Heart left ventricle (tissue), 16 donors: ENCODE measurements around the gene SZT2. TPM values are rescaled to one million over a fixed set of nuclear protein-coding genes. Genes with fewer than 3 reads are reported as not detected.

Experiments used
- ATAC-seq, 4 donors: fragments of 200-7000 bp; cut with Tn5 transposase; one replicate each; pipeline ENCODE4 v1.9.1; 2020 to 2022; ENCODE audit warnings: moderate library complexity in 4 of 4, mild to moderate bottlenecking in 3 of 4, moderate number of reproducible peaks in 1 of 4
- DNase-seq, 5 donors: peaks; one replicate each; pipeline ENCODE4 v3.0.0-alpha.2; 2020
- H3K27ac ChIP-seq, 12 donors: fragments of 200-600 bp; sonication (generic) in 4 of 12; one replicate each; pipeline versions ENCODE4 v1.5.0 to v1.8.0; 2016 to 2022; ENCODE audit warnings: mild to moderate bottlenecking in 2 of 12
- H3K27me3 ChIP-seq, 9 donors: fragments of 200-600 bp; sonication (generic) in 2 of 9; one replicate each; pipeline versions ENCODE4 v1.5.1 to v1.8.0; 2016 to 2022; ENCODE audit warnings: mild to moderate bottlenecking in 3 of 9
- H3K36me3 ChIP-seq, 9 donors: fragments of 200-600 bp; sonication (generic) in 2 of 9; one replicate each; pipeline versions ENCODE4 v1.5.0 to v1.8.0; 2018 to 2022; ENCODE audit warnings: mild to moderate bottlenecking in 2 of 9
- H3K4me1 ChIP-seq, 12 donors: fragments of 200-600 bp; sonication (generic) in 4 of 12; one replicate each; pipeline versions ENCODE4 v1.5.0 to v1.8.0; 2016 to 2022; ENCODE audit warnings: mild to moderate bottlenecking in 3 of 12
- H3K4me3 ChIP-seq, 12 donors: fragments of 200-600 bp; sonication (generic) in 4 of 12; one replicate each; pipeline versions ENCODE4 v1.5.0 to v1.8.0; 2017 to 2022; ENCODE audit warnings: mild to moderate bottlenecking in 9 of 12, moderate library complexity in 4 of 12
- H3K9me3 ChIP-seq, 12 donors: fragments of 200-600 bp; sonication (generic) in 4 of 12; one replicate each; pipeline versions ENCODE4 v1.5.0 to v1.8.0; 2016 to 2022; ENCODE audit warnings: mild to moderate bottlenecking in 1 of 12
- POLR2A ChIP-seq, 2 donors: fragments of 450-650 bp; IDR thresholded peaks; one replicate each; pipeline ENCODE4 v1.6.1; 2017; ENCODE audit warnings: antibody characterized with exemption in 2 of 2, mild to moderate bottlenecking in 2 of 2, moderate library complexity in 2 of 2
- WGBS, 4 donors: extraction: QIAGEN DNeasy Blood & Tissue Kit in 2 of 4; methylation state at CpG; one replicate each; pipeline versions ENCODE4 v1.1.5 to v1.1.7; 2013 to 2018; 5-methylcytosine and 5-hydroxymethylcytosine counted together
- intact Hi-C, 10 donors: fragments of 100-400 bp; cut with DNase I; formaldehyde crosslinking; loops; one replicate each; pipeline versions ENCODE4 v1.11.1 to v1.14.2; 2022
- polyA plus RNA-seq, 2 donors: library from polyadenylated mRNA; stranded (reverse); fragments of 200-250 nt; gene quantifications; one replicate each; pipeline ENCODE4 v1.2.3, GENCODE V29; 2013
- total RNA-seq, 9 donors: library from RNA; depleted of rRNA in 2 of 9; stranded (reverse); fragments of >200 nt in 2 of 9; fragmentation: NEBNext Ultra II Directional in 3 of 9; extraction: Animal tissue kit (Norgen Biotek cat#: 25700) in 3 of 9; gene quantifications; one replicate each; pipeline versions ENCODE4 v1.1.0 to v1.2.4, GENCODE V29; 2016 to 2023
- TF ChIP-seq, protein P1 (sequence below), 12 donors: fragments of 200-600 bp; sonication (generic) in 4 of 12; IDR thresholded peaks; one replicate each; pipeline versions ENCODE4 v1.5.0 to v1.8.0; 2018 to 2022; ENCODE audit warnings: antibody characterized with exemption in 12 of 12, mild to moderate bottlenecking in 5 of 12
- donor health status: ischemic (EF 13 %, LVEDD 7.1; RV severe dilation, severe dysfunction).
- donor health status: healthy with polysubstance abuse.
- donor health status: DM: no; HTN: yes; CAD: no.
- donor health status: DM: no; HTN: no; CAD: no.
- donor health status: ischemic (EF 25% LVEDD 6.9; RV normal size, moderate dysfunction).
- donor health status: ischemic (EF 25% LVEDD 5.7; RV mildly dilated, moderate dysfunction).
- donor health status: healthy.
- donor health status: DM: yes; HTN: yes; CAD: no.
- donor health status: ischemic (EF 35%, LVEDD 5.7; RV mildly dilated, moderate dysfunction).
- donor health status: nonischemic (EF 11% LVEDD 7.7; RV severe dilation, severe dysfunction).
- donor health status: DM: yes; HTN: yes; CAD: no.
- donor health status: PGD.
- donor health status: ischemic (EF 29% LVEDD 5.4; RV normal size, mild dysfunction).
- donor health status: nonischemic (EF 23%, LVEDD 6.1; RV moderate dilation, normal function).

The SZT2 gene
- total and polyA plus RNA-seq, 11 donors, result 13.1 to 39.7 (median 24.4) TPM

DNA sequence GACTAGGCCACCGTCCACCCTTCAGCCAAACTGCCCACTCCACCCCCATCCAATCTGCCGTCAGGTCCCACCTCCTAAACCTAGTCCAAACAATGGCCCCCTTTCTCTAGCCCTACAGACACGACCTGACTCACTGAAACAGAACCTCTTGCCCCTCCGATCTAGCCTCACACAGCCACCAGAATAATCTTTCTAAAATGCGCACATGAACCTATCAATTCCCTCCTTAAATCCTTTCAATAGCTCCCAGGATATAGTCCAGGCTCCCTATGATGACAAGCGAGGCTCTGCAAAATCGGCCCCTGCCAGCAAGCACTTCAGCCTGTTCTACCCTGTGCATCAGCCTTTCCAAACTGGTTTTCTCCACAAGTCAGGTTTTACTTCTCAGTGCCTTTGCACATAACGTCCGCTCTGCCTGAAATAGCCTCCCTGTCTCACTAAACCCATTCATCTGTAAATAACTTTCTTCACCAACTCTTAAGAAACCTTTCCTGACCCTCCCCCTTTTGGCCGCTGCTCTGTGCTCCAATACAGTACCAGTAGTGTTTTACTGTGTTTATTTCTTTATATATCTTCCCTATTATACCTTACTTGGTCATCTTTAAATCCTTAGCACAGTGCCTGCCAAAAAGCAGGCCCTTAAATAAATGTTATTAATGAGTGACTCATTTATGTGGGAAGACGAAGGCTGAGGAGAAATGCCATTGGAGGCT lies 39.9 kb upstream of the SZT2 start:
- Histone ChIP-seq H3K27ac (peak overlapping the region; percentile 78 to 100 (median 96)), H3K27me3 (no peaks in the 10 kb centered on the region), H3K4me3 (peak overlapping the region; percentile 34 to 90 (median 60)), H3K9me3 (no peaks in the 10 kb centered on the region), H3K4me1 (peaks cover 0 to 46% (median 20%) of the 10 kb centered on the region in 12 donors), H3K36me3 (no peaks in the 10 kb centered on the region)
- ATAC-seq (peak; percentile 41 to 54 (median 47)), DNase-seq (peak in 3 of 5 donors; percentile 27 to 78 (median 61))
- WGBS, 4 donors, result 33 to 43% (median 40%) methylated on average over 11 of the region's 11 CpGs
- TF ChIP-seq, protein P1, sequence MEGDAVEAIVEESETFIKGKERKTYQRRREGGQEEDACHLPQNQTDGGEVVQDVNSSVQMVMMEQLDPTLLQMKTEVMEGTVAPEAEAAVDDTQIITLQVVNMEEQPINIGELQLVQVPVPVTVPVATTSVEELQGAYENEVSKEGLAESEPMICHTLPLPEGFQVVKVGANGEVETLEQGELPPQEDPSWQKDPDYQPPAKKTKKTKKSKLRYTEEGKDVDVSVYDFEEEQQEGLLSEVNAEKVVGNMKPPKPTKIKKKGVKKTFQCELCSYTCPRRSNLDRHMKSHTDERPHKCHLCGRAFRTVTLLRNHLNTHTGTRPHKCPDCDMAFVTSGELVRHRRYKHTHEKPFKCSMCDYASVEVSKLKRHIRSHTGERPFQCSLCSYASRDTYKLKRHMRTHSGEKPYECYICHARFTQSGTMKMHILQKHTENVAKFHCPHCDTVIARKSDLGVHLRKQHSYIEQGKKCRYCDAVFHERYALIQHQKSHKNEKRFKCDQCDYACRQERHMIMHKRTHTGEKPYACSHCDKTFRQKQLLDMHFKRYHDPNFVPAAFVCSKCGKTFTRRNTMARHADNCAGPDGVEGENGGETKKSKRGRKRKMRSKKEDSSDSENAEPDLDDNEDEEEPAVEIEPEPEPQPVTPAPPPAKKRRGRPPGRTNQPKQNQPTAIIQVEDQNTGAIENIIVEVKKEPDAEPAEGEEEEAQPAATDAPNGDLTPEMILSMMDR (IDR thresholded peaks at IDR 0.05), result no peak
- no peak for TF ChIP-seq POLR2A (IDR thresholded peaks at IDR 0.05)
- intact Hi-C loops, result loop anchor here in 2 of 10 donors (1.0 to 5.0 kb wide), 3 partner anchors 9 to 112 kb away; partner anchors contain the start of genes CDC20 (in 1 of the 2) and TIE1 (in 1 of the 2)

DNA sequence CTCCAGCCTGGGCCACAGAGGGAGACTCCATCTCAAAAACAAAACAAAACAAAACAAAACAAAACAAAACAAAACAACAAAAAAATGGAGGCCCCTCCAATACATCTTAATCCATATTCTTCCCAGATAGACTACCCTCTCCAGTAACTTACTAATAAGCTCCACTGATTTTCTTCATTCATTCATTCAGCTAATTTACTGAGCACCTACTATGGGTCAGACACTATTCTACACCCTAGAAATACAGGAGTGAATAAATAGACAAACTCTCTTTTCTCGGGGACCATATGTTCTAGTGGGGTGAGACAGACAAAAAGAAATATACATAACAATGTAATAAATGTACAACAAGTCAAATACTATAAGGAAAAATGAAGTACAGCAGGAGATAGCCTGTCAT lies 38.7 kb upstream of the SZT2 start:
- Histone ChIP-seq H3K4me3 (no peak overlapping the region), H3K36me3 (no peaks in the 10 kb centered on the region), H3K27me3 (no peaks in the 10 kb centered on the region), H3K27ac (peak overlapping the region in 5 of 12 donors; percentile 10 to 98 (median 96)), H3K9me3 (no peaks in the 10 kb centered on the region), H3K4me1 (peaks cover 0 to 36% (median 12%) of the 10 kb centered on the region in 12 donors)
- ATAC-seq (no peak), DNase-seq (no peak)
- intact Hi-C loops, result no loop called here
- 90 to 100% (median 97%) methylated on average over 1 of the region's 1 CpG for WGBS, 4 donors
- TF ChIP-seq, protein P1 (IDR thresholded peaks at IDR 0.05), result no peak
- no peak for TF ChIP-seq POLR2A (IDR thresholded peaks at IDR 0.05)

DNA sequence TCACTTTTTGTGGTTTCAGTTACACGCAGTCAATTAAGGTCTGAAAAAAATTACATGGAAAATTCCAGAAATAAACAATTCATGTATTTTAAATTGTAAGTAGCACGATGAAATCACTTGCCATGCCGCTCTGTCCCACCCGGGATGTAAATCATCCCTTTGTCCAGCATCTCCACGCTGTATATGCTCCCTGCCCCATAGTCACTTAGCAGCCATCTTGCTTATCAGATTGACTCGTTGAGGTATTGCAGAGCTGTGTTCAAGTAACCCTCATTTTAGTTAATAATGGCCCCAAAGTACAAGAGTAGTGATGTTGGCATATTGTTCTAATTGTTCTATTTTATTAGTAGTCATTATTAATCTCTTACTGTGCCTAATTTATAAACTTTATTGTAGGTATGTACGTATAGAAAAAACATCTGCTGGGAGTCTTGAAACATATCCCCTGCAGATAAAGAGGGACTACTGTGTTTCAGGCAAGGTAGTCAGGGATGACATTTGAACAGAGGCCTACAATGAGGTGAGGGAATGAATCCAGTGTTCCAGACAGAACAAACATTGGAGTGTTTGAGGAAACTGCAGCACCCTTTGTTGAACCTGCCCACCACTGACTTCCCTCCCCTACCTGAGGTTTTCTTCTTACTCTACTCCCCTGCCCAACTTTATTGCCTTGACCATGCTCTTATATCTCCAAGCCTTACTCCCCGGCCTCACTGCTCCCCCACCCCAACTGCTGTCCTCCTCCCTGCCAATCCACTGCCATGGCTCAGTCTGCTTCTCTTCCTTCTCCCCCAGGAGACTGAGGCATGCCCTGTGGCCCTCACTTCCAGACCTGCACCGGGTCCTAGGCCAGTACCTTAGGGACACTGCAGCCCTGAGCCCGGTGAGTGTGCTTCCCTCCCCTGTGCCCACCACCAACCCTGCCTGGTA lies 38.0 kb upstream of the SZT2 start:
- no peak overlapping the region for H3K4me3 ChIP-seq
- WGBS, 4 donors, result 86 to 93% (median 90%) methylated on average over 10 of the region's 10 CpGs
- no peaks in the 10 kb centered on the region for H3K9me3 ChIP-seq
- DNase-seq, result no peak
- peaks cover 0 to 29% (median 12%) of the 10 kb centered on the region in 12 donors for H3K4me1 ChIP-seq
- no peak for TF ChIP-seq POLR2A (IDR thresholded peaks at IDR 0.05)
- TF ChIP-seq, protein P1 (IDR thresholded peaks at IDR 0.05), result no peak
- H3K36me3 ChIP-seq, result peaks cover 0 to 2% (median 0%) of the 10 kb centered on the region in 9 donors
- intact Hi-C loops, result no loop called here
- H3K27ac ChIP-seq, result peak overlapping the region in 1 of 12 donors; percentile 10
- no peak for ATAC-seq
- H3K27me3 ChIP-seq, result no peaks in the 10 kb centered on the region

DNA sequence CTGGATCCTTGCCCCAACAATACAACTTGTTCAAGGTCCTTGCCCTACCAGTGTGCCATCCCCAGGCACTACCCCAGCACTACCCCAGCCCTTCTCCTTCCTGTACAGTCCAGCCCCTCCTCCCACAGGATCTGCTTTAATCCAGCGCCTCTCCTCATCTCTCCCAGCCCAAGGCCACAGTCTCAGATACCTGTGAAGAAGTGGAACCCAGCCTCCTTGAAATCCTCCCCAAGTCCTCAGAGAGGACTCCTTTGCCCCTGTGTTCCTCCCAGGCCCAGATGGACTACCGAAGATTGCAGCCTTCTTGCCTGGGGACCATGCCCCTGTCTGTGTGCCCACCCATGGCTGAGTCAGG lies 37.4 kb upstream of the SZT2 start:
- 96 to 99% (median 98%) methylated on average over 2 of the region's 2 CpGs for WGBS, 4 donors
- TF ChIP-seq POLR2A (IDR thresholded peaks at IDR 0.05), result no peak
- TF ChIP-seq, protein P1 (IDR thresholded peaks at IDR 0.05), result no peak
- Histone ChIP-seq H3K4me3 (no peak overlapping the region), H3K9me3 (no peaks in the 10 kb centered on the region), H3K27ac (no peak overlapping the region), H3K4me1 (peaks cover 0 to 28% (median 12%) of the 10 kb centered on the region in 12 donors), H3K36me3 (peaks cover 0 to 2% (median 0%) of the 10 kb centered on the region in 9 donors), H3K27me3 (no peaks in the 10 kb centered on the region)
- intact Hi-C loops, result no loop called here
- DNase-seq, result no peak
- no peak for ATAC-seq
